ENCODE results near the gene MGAT2.
"Not testable (repeated sequence)": the region's sequence is repeated elsewhere in the genome, so short reads cannot be mapped to it uniquely, and the experiment has no call there.

The MGAT2 gene

GRCh38 chr14:49612251-49612650 is 8.3 kb upstream of the MGAT2 start:
- in situ Hi-C loops (cut with MboI; ENCODE audit: low sequenced_read_pairs) = no loop called here

- in situ Hi-C loops (cut with MboI; ENCODE audit: low sequenced_read_pairs) = no loop called here
Observed at GRCh38 chr14:49612671-49613070, 7.9 kb upstream of the MGAT2 start.

GRCh38 chr14:49614196-49614595 is 6.4 kb upstream of the MGAT2 start:
- in situ Hi-C loops (cut with MboI; ENCODE audit: low sequenced_read_pairs) = no loop called here

GRCh38 chr14:49615776-49616175 is 4.8 kb upstream of the MGAT2 start:
- in situ Hi-C loops (cut with MboI; ENCODE audit: low sequenced_read_pairs) = no loop called here

- in situ Hi-C loops (cut with MboI; ENCODE audit: low sequenced_read_pairs) = no loop called here
Observed at GRCh38 chr14:49617852-49618519, 2.6 kb upstream of the MGAT2 start.

- in situ Hi-C loops (cut with MboI; ENCODE audit: low sequenced_read_pairs) = not testable (repeated sequence)
Observed at GRCh38 chr14:49619273-49619672, 1.3 kb upstream of the MGAT2 start.

- in situ Hi-C loops (cut with MboI; ENCODE audit: low sequenced_read_pairs) = no loop called here
Observed at GRCh38 chr14:49619730-49620129, 869 bp upstream of the MGAT2 start.

- in situ Hi-C loops (cut with MboI; ENCODE audit: low sequenced_read_pairs) = no loop called here
Observed at GRCh38 chr14:49621114-49621881, 699 bp downstream of the MGAT2 start.

GRCh38 chr14:49622022-49622607 is 1.5 kb downstream of the MGAT2 start:
- in situ Hi-C loops (cut with MboI; ENCODE audit: low sequenced_read_pairs) = no loop called here

- in situ Hi-C loops (cut with MboI; ENCODE audit: low sequenced_read_pairs) = no loop called here
Observed at GRCh38 chr14:49623387-49623786, 2.8 kb downstream of the MGAT2 start.

- in situ Hi-C loops (cut with MboI; ENCODE audit: low sequenced_read_pairs) = no loop called here
Observed at GRCh38 chr14:49623941-49624839, 3.6 kb downstream of the MGAT2 start.

- in situ Hi-C loops (cut with MboI; ENCODE audit: low sequenced_read_pairs) = loop anchor here (25.0 kb wide), 1 partner anchor 478 kb away; the partner anchor contains the start of gene VCPKMT
Observed at GRCh38 chr14:49633640-49634546, 13.3 kb downstream of the MGAT2 start.

- in situ Hi-C loops (cut with MboI; ENCODE audit: low sequenced_read_pairs) = loop anchor here (25.0 kb wide), 1 partner anchor 478 kb away; the partner anchor contains the start of gene VCPKMT
Observed at GRCh38 chr14:49634547-49635334, 14.1 kb downstream of the MGAT2 start, which contains the start of gene DNAAF2. DNAAF2 (minus strand) TSS chr14:49635244; CDS start chr14:49635149, 95 bp downstream.

- in situ Hi-C loops (cut with MboI; ENCODE audit: low sequenced_read_pairs) = loop anchor here (25.0 kb wide), 1 partner anchor 475 kb away; the partner anchor contains the start of gene VCPKMT
Observed at GRCh38 chr14:49636866-49637265, 16.3 kb downstream of the MGAT2 start.

GRCh38 chr14:49637534-49638078 is 17.0 kb downstream of the MGAT2 start:
- in situ Hi-C loops (cut with MboI; ENCODE audit: low sequenced_read_pairs) = loop anchor here (25.0 kb wide), 1 partner anchor 475 kb away; the partner anchor contains the start of gene VCPKMT

GRCh38 chr14:49640540-49641417 is 20.2 kb downstream of the MGAT2 start:
- in situ Hi-C loops (cut with MboI; ENCODE audit: low sequenced_read_pairs) = loop anchor here (25.0 kb wide), 1 partner anchor 472 kb away; the partner anchor contains the start of gene VCPKMT

- in situ Hi-C loops (cut with MboI; ENCODE audit: low sequenced_read_pairs) = loop anchor here (25.0 kb wide), 1 partner anchor 471 kb away; the partner anchor contains the start of gene VCPKMT
Observed at GRCh38 chr14:49641697-49642129, 21.1 kb downstream of the MGAT2 start.
